Thyroid gland (tissue), 4 donors: ENCODE measurements around the gene POLR2I. TPM values are rescaled to one million over a fixed set of nuclear protein-coding genes. Genes with fewer than 3 reads are reported as not detected.
"Not testable (repeated sequence)": the region's sequence is repeated elsewhere in the genome, so short reads cannot be mapped to it uniquely, and the experiment has no call there.

ENCODE experiments used
- DNase-seq, 2 donors: peaks; one replicate each; pipeline ENCODE4 v3.0.0-alpha.2; 2019
- H3K27ac ChIP-seq, 3 donors: fragments of 200-600 bp; sonication (generic); 1 replicate in 2 of 3; 2 replicates in 1 of 3; pipeline ENCODE4 v1.5.1; 2016 to 2019; ENCODE audit warnings: mild to moderate bottlenecking in 1 of 3, moderate library complexity in 1 of 3
- H3K27me3 ChIP-seq: fragments of 200-600 bp; sonication (generic); one replicate; pipeline ENCODE4 v1.5.1; 2019
- H3K36me3 ChIP-seq, 2 donors: fragments of 200-600 bp; sonication (generic); one replicate each; pipeline ENCODE4 v1.5.1; 2016 to 2019
- H3K4me1 ChIP-seq, 2 donors: fragments of 200-600 bp; sonication (generic); one replicate each; pipeline ENCODE4 v1.5.1; 2017 to 2019
- H3K4me3 ChIP-seq, 3 donors: fragments of 200-600 bp; sonication (generic); replicated peaks in 1 of 3; 1 replicate in 2 of 3; 2 replicates in 1 of 3; pipeline ENCODE4 v1.5.1; 2016; ENCODE audit warnings: mild to moderate bottlenecking in 1 of 3
- H3K9me3 ChIP-seq: fragments of 200-600 bp; sonication (generic); one replicate; pipeline ENCODE4 v1.5.1; 2017
- POLR2A ChIP-seq, 2 donors: fragments of 450-650 bp; IDR thresholded peaks; one replicate each; pipeline ENCODE4 v1.6.1; 2017; ENCODE audit warnings: antibody characterized with exemption in 2 of 2, mild to moderate bottlenecking in 2 of 2, moderate library complexity in 1 of 2
- WGBS, 2 donors: methylation state at CpG; one replicate each; pipeline ENCODE4 v1.1.5; 2017; 5-methylcytosine and 5-hydroxymethylcytosine counted together
- intact Hi-C: fragments of 100-400 bp; cut with DNase I; formaldehyde crosslinking; loops from one replicate; pipeline ENCODE4 v1.15.1; 2023
- total RNA-seq, 4 donors: library from RNA; depleted of rRNA; stranded (reverse); fragments of >200 nt; gene quantifications; one replicate each; pipeline ENCODE4 v1.2.3, GENCODE V29; 2016
- TF ChIP-seq, protein P1 (sequence below), 6 experiments: fragments of 200-600 bp in 3 of 6; fragments of 450-650 bp in 3 of 6; sonication (generic) in 3 of 6; IDR thresholded peaks; one replicate each; pipeline ENCODE4 v1.5.1; 2016 to 2019; ENCODE audit warnings: antibody characterized with exemption in 6 of 6, mild to moderate bottlenecking in 2 of 6, inconsistent platforms in 1 of 6, moderate library complexity in 1 of 6

POLR2I gene
- total RNA-seq, 4 donors from 2014 or later, result 53.7 to 101 (median 76.9) TPM

DNA sequence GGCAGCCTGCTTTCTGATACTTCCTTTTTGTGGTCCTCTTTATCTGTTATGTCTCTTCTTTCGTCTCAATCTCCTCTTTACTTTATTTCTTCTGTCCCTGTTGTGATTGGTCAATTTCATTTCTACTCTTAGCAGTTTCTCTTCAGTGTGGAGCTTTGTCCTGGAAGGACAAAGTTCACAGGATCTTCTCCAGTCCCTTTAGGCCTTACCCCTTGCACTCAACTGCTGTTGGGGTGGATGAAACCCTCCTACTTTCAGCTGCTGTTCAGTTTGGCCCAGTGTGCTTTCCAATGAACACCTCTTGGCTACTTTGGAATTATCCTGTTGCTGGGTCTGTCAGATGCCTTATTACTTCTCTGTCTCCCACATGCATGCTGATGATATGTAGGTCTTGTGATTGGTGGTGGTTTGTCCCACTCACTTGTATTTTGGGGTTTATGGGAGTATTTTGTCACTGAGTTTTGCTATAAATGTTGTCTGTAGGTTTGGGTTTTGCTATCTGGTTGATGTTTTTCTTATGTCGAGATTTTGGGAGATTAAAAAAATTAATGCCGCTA, 35.2 kb downstream of the POLR2I start:
- WGBS, 2 donors, result 94 to 97% methylated on average over 3 of the region's 3 CpGs
- Histone ChIP-seq H3K4me3 (no peak overlapping the region), H3K36me3 (no peaks in the 10 kb centered on the region), H3K9me3 (no peaks in the 10 kb centered on the region), H3K27me3 (no peaks in the 10 kb centered on the region), H3K27ac (no peak overlapping the region), H3K4me1 (peaks cover 0 to 3% of the 10 kb centered on the region in 2 donors)
- intact Hi-C loops, result no loop called here
- no peak for TF ChIP-seq POLR2A (IDR thresholded peaks at IDR 0.05)
- TF ChIP-seq, protein P1, sequence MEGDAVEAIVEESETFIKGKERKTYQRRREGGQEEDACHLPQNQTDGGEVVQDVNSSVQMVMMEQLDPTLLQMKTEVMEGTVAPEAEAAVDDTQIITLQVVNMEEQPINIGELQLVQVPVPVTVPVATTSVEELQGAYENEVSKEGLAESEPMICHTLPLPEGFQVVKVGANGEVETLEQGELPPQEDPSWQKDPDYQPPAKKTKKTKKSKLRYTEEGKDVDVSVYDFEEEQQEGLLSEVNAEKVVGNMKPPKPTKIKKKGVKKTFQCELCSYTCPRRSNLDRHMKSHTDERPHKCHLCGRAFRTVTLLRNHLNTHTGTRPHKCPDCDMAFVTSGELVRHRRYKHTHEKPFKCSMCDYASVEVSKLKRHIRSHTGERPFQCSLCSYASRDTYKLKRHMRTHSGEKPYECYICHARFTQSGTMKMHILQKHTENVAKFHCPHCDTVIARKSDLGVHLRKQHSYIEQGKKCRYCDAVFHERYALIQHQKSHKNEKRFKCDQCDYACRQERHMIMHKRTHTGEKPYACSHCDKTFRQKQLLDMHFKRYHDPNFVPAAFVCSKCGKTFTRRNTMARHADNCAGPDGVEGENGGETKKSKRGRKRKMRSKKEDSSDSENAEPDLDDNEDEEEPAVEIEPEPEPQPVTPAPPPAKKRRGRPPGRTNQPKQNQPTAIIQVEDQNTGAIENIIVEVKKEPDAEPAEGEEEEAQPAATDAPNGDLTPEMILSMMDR (IDR thresholded peaks at IDR 0.05), result no peak
- no peak for DNase-seq

- Histone ChIP-seq H3K36me3 (no peaks in the 10 kb centered on the region), H3K4me1 (no peaks in the 10 kb centered on the region), H3K27ac (no peak overlapping the region), H3K9me3 (no peaks in the 10 kb centered on the region), H3K27me3 (no peaks in the 10 kb centered on the region), H3K4me3 (no peak overlapping the region)
- WGBS, 2 donors, result 92 to 97% methylated on average over 10 of the region's 10 CpGs
- no peak for DNase-seq
- TF ChIP-seq POLR2A (IDR thresholded peaks at IDR 0.05), result no peak
- TF ChIP-seq, protein P1 (IDR thresholded peaks at IDR 0.05), result no peak
- intact Hi-C loops, result no loop called here
Observed at GRCh38 chr19:36073121-36073876, 41.4 kb downstream of the POLR2I start.

- intact Hi-C loops, result no loop called here
- TF ChIP-seq POLR2A (IDR thresholded peaks at IDR 0.05), result no peak
- TF ChIP-seq, protein P1 (IDR thresholded peaks at IDR 0.05), result no peak
- DNase-seq, result no peak
Observed at GRCh38 chr19:36072081-36072480, 42.6 kb downstream of the POLR2I start.

DNA sequence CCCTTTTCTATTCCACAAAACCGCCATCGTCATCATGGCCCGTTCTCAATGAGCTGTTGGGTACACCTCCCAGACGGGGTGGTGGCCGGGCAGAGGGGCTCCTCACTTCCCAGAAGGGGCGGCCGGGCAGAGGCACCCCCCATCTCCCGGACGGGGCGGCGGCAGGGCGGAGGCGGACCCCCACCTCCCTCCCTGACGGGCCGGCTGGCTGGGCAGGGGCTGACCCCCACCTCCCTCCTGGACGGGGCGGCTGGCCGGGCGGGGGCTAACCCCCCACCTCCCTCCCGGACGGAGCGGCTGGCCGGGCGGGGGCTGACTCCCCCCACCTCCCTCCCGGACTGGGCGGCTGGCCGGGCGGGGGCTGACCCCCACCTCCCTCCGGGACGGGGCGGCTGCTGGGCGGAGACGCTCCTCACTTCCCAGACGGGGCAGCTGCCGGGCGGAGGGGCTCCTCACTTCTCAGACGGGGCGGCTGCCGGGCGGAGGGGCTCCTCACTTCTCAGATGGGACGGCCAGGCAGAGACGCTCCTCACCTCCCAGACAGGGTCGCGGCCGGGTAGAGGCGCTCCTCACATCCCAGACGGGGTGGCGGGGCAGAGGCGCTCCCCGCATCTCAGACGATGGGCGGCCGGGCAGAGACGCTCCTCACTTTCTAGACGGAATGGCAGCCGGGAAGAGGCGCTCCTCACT, 45.7 kb downstream of the POLR2I start:
- H3K9me3 ChIP-seq, H3K36me3 ChIP-seq, intact Hi-C loops, H3K27me3 ChIP-seq, H3K4me1 ChIP-seq, H3K4me3 ChIP-seq, H3K27ac ChIP-seq, DNase-seq: not testable (repeated sequence)
- WGBS, 2 donors, result 100% methylated on average over 1 of the region's 57 CpGs; no CpG with 5 or more reads in 1 of the 2 donors

More at GRCh38 chr19:36072081-36072480, 42.6 kb downstream of the POLR2I start:
- Histone ChIP-seq H3K27ac (no peak overlapping the region), H3K4me1 (no peaks in the 10 kb centered on the region), H3K9me3 (no peaks in the 10 kb centered on the region), H3K4me3 (no peak overlapping the region), H3K27me3 (no peaks in the 10 kb centered on the region), H3K36me3 (no peaks in the 10 kb centered on the region)
- WGBS, 2 donors, result 93 to 95% methylated on average over 8 of the region's 8 CpGs

GRCh38 chr19:36067681-36068080, 47.0 kb downstream of the POLR2I start:
- Histone ChIP-seq H3K4me3 (no peak overlapping the region), H3K27ac (no peak overlapping the region), H3K9me3 (no peaks in the 10 kb centered on the region), H3K27me3 (no peaks in the 10 kb centered on the region), H3K4me1 (no peaks in the 10 kb centered on the region), H3K36me3 (no peaks in the 10 kb centered on the region)
- no peak for TF ChIP-seq POLR2A (IDR thresholded peaks at IDR 0.05)
- TF ChIP-seq, protein P1 (IDR thresholded peaks at IDR 0.05), result no peak
- intact Hi-C loops, result no loop called here
- WGBS, 2 donors, result 94 to 95% methylated on average over 7 to 11 of the region's 11 CpGs
- DNase-seq, result no peak
